NCI-H2107 treated with DMSO at 0.1 percent for 48 hours (cell line): ENCODE data around the gene C6orf132.
"Not testable (repeated sequence)": the region's sequence is repeated elsewhere in the genome, so short reads cannot be mapped to it uniquely, and the experiment has no call there.

Source experiments
- DNase-seq: peaks from one replicate; lab custom pipeline; 2025; ENCODE audit not compliant: unreplicated experiment; lab: John Stamatoyannopoulos, UW

C6orf132 gene

DNA sequence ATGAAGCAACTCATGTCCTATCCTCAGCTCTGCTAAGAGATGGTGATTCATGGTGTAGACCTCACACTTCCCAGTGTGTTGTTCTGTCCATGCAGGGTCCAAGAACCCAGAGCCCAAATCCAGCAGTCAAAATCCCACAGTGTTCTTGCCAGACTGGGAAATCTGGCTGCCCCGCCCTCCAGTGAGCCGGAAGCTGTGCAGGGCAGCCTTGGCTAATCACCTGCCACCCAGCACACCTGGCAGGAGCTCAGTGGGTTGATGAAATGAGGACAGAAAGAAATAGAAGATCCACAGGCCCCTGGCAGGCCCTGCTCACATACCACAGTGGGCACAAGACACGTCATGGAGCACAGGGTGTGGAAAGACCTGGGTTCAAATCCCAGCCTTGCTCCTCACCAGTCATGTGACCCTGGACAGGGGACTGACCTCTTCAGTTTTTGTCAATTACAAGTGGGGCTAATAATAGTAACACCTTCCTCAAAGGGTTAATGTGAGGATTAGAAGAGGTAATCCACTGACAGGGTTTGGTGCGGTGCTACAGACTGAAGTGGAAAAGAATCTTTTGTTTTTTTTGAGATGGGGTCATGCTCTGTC is 17.1 kb upstream of the C6orf132 start:
- DNase-seq = no peak

DNA sequence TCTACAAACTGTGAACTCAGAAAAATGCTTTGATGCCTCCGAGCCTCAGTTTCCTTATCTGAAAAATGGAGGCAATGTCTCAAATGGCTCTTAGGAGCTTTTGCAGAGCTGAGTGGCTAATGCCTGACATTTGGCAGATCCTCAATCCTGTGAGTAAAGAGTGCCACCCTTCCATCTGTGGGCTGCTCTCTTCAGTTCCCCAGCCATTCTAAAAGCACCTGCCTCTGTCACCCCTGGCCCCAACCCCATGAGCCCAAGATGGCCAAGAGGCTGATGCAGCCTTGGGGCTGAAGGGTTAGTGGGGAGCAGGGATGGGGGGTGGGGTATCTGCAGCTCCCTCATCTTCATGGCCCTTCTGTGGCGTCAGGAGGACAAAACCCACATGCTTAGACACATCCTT is 16.2 kb upstream of the C6orf132 start:
- no peak for DNase-seq

DNA sequence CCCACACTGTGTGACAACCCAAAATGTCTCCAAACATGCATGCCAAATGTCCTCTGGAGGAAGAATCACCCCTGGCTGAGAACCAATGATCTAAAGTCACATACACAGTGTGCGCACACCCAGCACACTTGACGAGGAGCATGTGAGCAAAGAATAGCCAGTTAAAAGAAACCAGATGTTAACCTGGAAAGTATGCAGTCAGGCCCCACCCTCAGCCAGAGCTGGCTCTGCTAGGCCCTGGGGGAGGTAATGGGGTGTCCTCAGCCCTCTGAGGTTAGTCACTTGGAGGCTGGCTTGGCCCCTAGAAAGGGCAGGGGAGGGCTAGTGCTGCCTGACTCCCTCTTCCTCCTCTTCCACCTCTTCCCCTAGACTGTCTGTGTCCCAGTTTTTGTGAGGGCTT is 15.6 kb upstream of the C6orf132 start:
- no peak for DNase-seq

DNA sequence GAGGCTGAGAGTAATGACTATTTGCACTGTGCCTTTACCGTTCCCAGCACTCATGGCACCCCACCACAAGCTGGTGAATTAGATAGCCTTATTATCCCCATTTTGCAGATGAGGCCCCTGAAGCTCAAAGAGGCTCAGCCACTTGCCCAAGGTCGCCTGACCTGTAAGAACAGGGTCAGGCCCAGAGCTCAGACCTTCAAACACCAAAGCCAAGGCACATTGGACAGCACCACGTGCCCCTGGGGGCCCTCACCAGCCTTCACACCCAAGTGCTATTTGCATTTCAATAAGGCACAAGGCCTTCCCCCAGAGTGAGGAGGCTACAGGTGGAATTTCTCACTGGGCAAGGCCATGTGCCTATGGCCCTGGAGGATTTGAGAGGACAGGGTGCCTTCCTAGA is 14.2 kb upstream of the C6orf132 start:
- no peak for DNase-seq

DNA sequence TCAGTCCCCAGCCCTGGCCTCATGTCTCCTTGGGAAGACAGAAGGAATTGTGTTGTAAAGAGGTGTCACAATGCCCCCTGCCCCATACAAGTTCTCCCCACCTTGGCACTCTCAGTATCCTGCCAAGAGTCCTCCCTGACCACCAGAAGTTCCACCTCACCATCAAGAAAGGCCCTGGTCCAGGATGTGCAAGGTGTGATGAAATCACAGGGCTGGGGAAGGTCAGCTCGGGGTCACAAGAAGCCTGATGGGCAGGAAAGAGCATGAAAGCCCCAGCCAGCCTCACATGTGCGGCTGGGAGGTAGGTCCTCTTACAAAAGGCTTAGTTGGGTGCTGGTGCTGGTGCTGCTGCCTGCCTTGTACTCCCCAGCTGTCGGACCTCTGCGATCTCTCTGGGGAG is 12.9 kb upstream of the C6orf132 start:
- no peak for DNase-seq

DNA sequence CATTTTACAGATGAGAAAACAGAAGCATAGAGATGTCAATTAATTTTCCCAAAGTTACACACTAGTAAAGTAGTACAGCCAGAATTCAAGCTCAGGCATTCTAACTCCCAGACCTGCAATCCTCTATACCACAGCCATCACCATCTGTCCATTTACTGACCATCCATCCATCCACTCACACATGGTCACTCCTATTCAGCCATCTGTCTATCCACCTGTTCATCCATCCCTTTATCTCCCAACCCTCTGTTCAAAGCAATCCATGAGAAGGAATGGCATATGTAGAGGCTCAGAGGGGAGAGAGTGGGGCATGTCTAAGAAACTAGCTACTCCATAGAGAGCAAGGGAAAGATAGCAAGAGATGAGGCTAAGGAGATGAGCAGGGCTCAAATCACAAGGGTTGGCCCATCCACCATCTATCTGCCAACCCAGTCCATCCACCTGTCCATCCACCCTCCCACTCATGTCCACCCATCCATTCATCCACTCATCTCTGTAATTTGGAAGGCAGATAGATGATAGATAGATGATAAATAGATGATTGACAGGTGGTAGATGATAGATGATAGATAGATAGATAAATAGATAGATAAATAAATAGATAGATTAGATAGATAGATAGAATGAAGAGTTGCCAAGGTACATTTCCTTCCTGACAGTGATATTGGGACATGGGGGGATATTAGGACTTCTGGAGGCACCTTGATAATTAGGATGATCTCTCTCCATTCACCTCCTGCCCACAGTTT is 12.2 kb upstream of the C6orf132 start:
- no peak for DNase-seq

DNA sequence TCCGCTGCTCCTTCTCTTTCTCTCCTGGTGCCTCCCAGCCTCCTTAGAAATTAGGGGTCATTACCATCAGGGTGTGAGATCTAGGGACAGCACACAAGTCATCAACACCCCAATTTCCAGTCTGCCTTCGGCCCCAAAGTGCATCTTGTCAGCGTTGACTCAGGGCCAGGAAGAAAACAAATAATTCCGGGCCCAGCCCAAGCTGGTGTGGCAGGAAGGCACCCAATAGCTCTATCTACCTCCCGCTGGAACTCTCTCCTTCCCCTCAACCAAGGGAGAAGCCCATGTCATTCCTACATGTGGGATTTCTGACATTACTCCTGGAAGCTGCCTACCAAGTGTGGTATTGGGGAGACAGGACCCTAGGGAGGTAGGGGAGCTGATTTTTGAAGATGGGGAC is 11.5 kb upstream of the C6orf132 start:
- DNase-seq = no peak

DNA sequence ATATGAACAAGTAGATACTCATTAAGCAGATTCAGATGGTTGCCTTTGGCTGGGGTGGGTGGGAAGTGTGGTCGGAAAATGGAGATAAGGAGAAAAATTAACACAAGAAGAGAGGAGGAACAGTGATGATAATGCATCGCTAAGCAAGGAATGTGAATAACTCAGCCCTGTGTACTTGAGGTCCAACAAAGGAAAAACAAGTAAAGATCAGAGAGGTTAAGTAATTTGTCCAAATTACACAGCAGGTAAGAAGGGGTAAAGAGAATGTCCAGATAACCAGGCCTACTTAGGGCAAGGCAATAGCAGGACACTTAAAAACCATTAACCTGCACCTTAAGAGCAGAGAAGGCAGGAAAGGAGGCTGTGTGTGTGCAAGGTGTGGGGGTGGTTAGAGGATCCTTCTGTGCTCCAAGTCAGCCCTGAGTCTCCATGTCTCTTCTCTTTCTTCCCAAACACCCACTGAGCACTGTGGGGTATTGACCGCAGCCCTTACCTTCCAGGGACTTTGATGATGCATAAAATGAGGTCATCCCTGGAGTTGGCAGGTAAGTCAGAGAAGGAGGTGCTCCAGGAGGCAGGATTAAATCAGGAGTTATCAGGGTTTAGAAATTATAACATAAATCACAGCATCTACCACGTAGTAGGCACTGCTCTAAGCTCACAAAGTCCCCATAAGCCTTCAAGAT is 10.3 kb upstream of the C6orf132 start:
- not testable (repeated sequence) for DNase-seq

DNA sequence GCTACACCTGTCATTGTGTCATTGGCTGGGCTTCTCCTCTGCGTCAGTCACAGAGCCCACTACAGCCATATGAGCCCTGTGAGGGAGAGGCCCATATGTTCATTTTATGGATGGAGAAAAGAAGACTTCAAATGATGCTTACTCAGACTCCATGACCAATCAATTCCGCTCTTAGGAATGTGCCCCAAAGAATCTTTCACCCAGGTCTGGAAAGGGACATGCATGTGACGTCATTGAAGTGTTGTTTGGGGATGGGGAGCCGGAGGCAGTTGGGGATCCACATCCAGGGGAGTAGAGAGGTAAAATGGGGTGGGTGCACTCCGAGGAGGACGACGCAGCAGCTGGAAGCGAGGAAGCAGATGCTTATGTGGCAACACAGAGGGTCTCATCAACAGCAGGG is 9.6 kb upstream of the C6orf132 start:
- DNase-seq = no peak

DNA sequence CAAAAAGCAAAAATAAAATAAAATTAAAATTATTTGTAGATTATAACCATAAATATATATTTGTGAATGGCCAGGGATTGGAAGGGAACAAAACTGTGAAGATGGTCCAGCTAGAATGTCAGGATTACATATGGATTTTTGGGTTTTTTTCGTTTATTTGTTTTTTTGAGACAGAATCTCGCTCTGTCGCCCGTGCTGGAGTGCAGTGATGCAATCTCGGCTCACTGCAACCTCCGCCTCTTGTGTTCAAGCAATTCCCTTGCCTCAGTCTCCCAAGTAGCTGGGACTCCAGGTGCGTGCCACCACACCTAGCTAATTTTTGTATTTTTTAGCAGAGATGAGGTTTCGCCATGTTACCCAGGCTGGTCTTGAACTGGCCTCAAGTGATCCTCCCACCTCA is 7.8 kb upstream of the C6orf132 start:
- no peak for DNase-seq

DNA sequence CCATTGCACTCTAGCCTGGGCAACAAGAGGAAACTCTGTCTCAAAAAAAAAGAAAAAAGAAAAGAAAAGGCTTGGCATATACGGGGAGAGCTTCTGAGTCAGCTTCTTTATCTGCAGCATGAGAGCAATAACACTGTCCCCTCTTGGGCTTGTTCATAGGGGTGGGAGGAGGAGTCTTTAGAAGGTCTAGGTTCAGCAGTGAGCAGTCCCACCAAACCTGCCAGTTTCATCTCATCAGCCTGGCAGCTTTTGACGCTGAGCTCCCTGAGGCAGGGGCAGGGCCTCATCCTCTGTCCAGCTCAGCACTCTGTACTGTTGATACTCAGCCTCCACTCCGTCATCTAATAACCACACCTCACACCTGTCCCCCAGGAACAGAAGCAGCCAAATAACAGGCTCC is 5.6 kb upstream of the C6orf132 start:
- DNase-seq = no peak

DNA sequence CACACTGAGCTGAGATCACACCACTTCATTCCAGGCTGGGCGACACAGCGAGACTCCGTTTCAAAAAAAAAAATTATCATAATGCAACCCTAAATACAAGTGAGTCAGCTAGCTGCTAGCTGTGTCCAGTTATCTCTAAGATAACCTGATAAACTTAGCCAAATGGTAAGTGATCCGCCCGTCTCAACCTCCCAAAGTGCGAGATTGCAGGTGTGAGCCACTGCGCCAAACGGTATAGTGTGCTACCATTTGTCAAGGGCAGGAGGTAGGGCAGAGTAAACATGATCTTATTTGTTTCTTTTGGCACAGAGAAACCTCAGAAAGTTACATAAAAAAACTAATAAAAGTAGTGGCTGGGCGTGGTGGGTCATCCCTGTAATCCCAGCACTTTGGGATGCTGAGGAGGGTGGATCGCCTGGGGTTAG is 4.7 kb upstream of the C6orf132 start:
- DNase-seq = no peak

DNA sequence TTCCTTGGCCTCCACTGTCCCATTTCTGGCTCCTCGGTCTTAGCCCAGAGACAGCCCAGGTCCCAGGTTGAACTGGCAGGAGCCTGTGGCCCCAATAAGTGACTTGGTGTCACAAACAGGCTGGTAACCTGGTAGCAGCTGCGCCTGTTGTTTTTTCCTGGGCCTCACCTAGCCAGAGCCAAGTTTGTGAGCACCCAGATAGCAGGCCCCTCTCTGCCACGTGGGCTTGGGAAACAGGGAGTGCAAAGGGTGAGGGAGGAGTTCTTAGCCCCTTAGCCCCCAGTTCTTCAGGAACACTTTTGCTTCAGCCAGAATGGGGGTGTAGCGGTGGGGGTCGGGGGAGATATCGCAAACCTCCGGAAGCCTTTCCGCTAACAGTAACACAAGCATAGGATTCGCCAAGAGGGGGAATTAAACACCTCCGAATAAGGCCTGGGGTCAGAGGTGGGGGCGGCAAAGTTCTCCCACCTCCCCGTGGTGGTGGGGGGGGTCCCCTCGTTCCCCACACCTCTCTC is 760 bp downstream of the C6orf132 start:
- no peak for DNase-seq

DNA sequence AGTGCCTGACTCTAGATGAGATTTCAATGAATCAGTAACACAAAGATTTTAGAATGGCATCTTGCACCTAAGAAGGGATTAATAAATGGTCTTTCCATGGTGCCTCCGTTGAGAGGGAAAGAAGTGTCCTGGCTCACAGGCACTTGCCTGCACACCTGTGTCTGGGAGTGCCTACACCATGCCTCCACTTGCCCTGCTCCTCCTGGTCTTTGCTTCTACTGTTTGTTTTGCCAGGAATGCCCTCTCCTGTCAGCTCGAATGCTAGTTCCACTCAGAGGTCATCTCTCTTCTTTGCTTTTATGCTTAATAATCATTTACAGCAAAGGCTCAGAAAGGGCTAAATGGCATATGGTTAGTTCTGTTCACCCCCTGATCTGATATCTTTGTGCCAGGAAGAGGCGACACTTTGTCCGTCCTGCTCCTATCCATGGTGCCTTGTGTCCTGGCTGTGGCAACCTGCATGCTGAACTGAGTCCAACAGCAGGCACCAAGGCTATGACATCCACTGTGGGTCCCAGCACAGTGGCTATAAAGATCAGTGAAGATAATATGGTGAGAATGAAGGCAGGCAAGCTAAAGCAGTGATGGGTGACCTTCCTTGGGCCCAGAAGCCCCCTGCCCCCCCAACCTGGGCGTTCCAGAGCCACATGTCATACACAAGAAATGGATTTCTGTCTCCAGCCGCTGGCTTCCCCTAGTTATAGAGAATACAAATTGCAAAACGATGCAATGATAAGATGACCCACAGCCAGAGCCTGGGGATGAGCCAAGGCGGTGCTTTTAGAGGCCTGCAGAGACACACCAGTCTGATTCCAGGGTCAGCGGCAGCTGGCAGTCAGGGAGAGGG is 1.4 kb downstream of the C6orf132 start:
- no peak for DNase-seq

DNA sequence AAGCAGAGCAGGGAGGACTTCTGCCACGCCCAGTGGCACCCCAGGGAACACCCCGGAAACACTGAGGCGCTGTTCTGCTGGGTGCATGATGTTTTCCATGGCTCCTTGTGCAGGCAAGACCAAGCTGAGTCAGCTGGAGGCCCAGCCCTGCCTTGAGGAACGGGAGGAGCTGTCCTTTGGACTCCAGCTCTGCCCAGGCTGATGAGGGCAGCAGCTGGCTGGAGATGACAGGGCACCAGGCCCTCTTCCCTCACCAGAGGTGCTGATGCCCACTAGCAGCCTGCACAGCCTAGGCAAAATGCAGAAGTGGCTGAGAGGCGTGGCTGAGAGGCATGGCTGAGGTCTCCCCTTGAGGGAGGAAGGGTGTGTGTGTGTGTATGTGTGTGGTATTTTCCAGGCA is 2.4 kb downstream of the C6orf132 start:
- no peak for DNase-seq

DNA sequence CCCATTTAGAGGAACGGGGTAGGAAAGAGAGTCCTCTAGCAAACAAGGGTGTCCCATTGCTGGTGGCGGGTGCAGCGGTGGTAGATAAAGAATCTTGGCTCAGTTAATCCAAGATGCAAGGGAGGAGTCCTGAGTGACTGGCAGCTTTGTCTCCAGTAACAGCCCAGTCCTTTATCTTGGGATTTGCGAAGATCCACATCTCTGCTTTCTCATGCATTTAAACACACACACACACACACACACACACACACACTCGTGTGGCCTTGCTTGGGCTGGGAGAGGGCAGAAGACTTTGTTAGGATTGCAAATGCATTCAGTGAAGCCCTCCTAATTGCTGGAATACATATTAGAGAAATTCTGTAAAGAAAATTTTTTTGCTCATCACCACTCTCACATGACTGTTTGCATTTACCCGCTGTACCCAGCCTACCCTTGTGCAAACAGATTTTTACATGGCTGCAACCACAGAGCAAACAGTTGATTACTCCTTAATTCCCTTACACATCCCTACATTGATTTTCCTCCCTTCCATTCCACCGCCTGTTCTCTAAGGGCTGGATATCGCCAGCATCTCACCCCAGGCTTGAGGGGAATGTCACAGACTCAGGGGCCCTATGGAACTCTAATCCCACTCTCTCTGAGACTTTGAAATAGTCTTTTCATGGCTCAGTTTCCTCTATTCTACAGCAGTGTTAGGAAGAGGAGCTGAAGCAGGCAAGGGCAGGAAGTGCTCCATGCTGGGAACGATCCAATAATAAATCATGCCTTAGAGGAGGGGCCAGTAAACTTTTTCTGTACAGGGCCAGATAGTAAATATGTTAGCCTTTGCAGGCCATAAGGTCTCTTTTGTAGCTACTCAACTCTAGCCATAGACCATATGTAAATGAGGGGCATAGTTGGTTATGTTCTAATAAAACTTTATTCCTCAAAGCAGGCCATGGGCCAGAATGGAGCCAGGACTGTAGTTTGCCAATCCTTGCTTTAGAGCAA is 3.5 kb downstream of the C6orf132 start:
- DNase-seq = no peak

DNA sequence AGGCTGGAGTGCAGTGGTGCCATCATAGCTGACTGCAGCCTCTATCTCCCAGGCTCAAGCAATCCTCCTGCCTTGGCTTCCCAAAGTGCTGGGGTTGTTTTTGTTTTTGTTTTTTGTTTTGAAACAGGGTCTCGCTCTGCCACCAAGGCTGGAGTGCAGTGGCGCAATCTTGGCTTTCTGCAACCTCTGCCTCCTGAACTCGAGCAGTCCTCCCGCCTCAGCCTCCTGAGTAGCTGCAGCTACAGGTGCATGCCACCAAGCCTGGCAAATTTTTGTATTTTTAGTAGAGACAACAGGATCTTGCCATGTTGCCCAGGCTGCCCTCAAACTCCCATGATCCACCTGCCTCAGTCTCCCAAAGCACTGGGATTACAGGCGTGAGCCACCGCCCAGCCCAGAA is 4.2 kb downstream of the C6orf132 start:
- DNase-seq = no peak

DNA sequence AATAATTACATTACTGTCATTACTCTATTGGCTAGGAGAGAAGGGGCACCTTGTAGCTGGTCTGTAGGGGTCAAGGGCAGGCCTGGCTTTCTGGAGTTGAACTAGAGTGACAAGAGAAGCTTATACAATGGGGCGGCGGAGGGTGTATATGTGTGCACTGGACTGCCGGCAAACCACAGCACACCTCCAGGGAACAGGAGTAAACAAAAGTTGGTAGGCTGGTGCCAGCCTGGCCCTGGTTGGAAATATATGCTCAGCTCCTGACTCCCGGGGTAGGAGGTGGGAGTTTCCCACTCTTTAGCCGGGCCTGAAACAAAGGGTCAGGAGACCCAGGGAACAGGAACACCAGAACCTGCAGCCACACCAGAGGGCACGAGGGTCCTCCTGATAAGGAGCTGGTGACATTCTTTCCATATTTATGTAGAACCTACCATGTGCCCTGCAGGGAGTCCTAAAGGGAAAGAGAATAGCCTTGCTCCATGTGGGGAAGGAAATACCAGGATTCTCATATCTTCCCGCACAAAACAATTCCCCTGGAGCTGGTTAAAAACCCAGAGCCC is 5.1 kb downstream of the C6orf132 start:
- DNase-seq = no peak

DNA sequence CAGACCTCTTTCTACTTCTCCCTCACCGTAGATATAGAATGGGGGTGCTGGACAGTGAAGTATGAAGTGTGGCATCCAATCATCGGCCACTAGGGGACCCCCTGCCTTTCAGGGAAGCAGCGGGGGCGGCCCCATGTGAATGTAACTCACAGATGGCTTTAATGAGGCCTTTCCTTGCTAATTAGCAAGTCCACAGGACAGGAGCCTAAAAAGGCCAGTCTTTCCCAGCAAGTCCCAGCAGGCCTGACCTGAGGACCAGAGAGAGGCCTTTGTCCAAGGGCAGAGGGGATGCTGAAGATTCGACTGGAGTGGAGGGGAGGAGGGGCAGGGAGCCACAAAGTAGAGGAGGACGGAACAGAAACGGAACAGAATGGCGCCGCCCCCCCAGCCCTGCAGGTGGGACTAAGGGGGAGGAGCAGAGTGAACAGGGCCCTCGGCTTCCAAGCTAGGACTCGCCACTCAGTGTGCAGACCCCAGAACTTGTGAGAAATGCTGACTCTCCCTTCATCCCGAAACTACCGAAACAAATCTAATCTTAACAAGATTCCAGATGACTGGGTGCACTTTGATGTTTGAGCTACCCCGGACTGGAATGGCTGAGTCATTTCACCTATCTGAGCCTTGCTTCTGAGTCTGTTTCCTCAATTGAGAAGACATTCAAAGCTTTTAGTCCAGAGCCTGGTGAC is 5.8 kb downstream of the C6orf132 start:
- DNase-seq = no peak
